Measurements from ENCODE around the gene NDUFA7. TPM values are rescaled to one million over a fixed set of nuclear protein-coding genes. Genes with fewer than 3 reads are reported as not detected.

Gene NDUFA7
- total and polyA plus RNA-seq, 2 of the 13 experiments (the other 11 are each of a cell fraction or from before 2014, with no cell fraction given), result 64.5 to 71.5 TPM

GRCh38 chr19:8363803-8364771 is 42.9 kb upstream of the NDUFA7 start, which contains the start of gene ANGPTL4 (continued):
- no peak for TF ChIP-seq SNRNP70 (IDR thresholded peaks at IDR 0.05; ENCODE audit: low read depth, low read length)
- TF ChIP-seq DNMT3B (CRISPR knock-in tag; conservative IDR thresholded peaks at IDR 0.05), result no peak
- TF ChIP-seq ZMYM2 (CRISPR knock-in tag; IDR thresholded peaks at IDR 0.05), result 0 out of 2 replicates have a peak, but pooled peaks have one; percentile 52
- no peak for TF ChIP-seq ATF1 (CRISPR knock-in tag; IDR thresholded peaks at IDR 0.05)
- TF ChIP-seq TMF1 (CRISPR knock-in tag; IDR thresholded peaks at IDR 0.05; ENCODE audit: low read depth), result no peak
- TF ChIP-seq ZNF788 (CRISPR knock-in tag; IDR thresholded peaks at IDR 0.05; ENCODE audit: borderline replicate concordance), result no peak
- no peak for TF ChIP-seq CENPBD1 (CRISPR knock-in tag; IDR thresholded peaks at IDR 0.05; ENCODE audit: borderline replicate concordance, low read depth)
- TF ChIP-seq TAF1 (CRISPR knock-in tag; IDR thresholded peaks at IDR 0.05), result no peak
- no peak for TF ChIP-seq ZNF124 (CRISPR knock-in tag; IDR thresholded peaks at IDR 0.05)
- TF ChIP-seq FIP1L1 (IDR thresholded peaks at IDR 0.05; ENCODE audit: borderline replicate concordance, insufficient read depth, low read depth, low read length), result peak; percentile 52; the same call in 1 of the 2 replicates
- peak; percentile 35; the same call in 1 of the 2 replicates for TF ChIP-seq MED1 (CRISPR knock-in tag; IDR thresholded peaks at IDR 0.05)
- peak; percentile 72; the same call in 1 of the 2 replicates for TF ChIP-seq ZNF572 (CRISPR knock-in tag; IDR thresholded peaks at IDR 0.05)
- TF ChIP-seq RFX3 (CRISPR knock-in tag; IDR thresholded peaks at IDR 0.05), result no peak
- TF ChIP-seq SOX6 (IDR thresholded peaks at IDR 0.05), result no peak
- no peak for TF ChIP-seq SOX6 (CRISPR knock-in tag; IDR thresholded peaks at IDR 0.05)
- TF ChIP-seq FOXA3 (CRISPR knock-in tag; IDR thresholded peaks at IDR 0.05), result no peak
- TF ChIP-seq, protein P1, sequence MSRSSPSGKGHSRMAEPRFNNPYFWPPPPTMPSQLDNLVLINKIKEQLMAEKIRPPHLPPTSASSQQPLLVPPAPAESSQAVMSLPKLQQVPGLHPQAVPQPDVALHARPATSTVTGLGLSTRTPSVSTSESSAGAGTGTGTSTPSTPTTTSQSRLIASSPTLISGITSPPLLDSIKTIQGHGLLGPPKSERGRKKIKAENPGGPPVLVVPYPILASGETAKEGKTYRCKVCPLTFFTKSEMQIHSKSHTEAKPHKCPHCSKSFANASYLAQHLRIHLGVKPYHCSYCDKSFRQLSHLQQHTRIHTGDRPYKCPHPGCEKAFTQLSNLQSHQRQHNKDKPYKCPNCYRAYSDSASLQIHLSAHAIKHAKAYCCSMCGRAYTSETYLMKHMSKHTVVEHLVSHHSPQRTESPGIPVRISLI (CRISPR knock-in tag; IDR thresholded peaks at IDR 0.05; ENCODE audit: borderline replicate concordance), result peak; percentile 24; the same call in 1 of the 2 replicates
- peak; percentile 59; the same call in 1 of the 2 replicates for TF ChIP-seq ZNF605 (CRISPR knock-in tag; IDR thresholded peaks at IDR 0.05)
- TF ChIP-seq MAFF (IDR thresholded peaks at IDR 0.05; ENCODE audit: low read depth, low read length), result no peak
- TF ChIP-seq XRCC5 (optimal IDR thresholded peaks at IDR 0.05; ENCODE audit: low read length), result peak; percentile 22
- TF ChIP-seq POLR2AphosphoS2 (IDR thresholded peaks at IDR 0.05; ENCODE audit: low read depth, low read length), result no peak
- 0 out of 2 replicates have a peak, but pooled peaks have one; percentile 13 for TF ChIP-seq ZNF629 (CRISPR knock-in tag; conservative IDR thresholded peaks at IDR 0.05)
- TF ChIP-seq IKZF5 (CRISPR knock-in tag; IDR thresholded peaks at IDR 0.05), result peak; percentile 64; the same call in 1 of the 2 replicates
- peak; percentile 32; the same call in 1 of the 2 replicates for TF ChIP-seq GATA4 (IDR thresholded peaks at IDR 0.05; ENCODE audit: borderline replicate concordance, low read depth)
- TF ChIP-seq SRSF9 (IDR thresholded peaks at IDR 0.05; ENCODE audit: borderline replicate concordance, insufficient read depth, low read depth, low read length, poor library complexity, severe bottlenecking), result no peak
- peak; percentile 88; the same call in 1 of the 2 replicates for TF ChIP-seq MTA1 (CRISPR knock-in tag; IDR thresholded peaks at IDR 0.05; ENCODE audit: borderline replicate concordance)
- no peak for TF ChIP-seq FLYWCH1 (CRISPR knock-in tag; IDR thresholded peaks at IDR 0.05)

Data from HepG2 (cell line).